H9 (cell line): ENCODE data around the gene MTMR6. TPM values are rescaled to one million over a fixed set of nuclear protein-coding genes. Genes with fewer than 3 reads are reported as not detected.

Source experiments
- DNase-seq: peaks from one replicate; pipeline ENCODE4 v3.0.0-alpha.2; 2017
- H2AFZ ChIP-seq: one replicate; pipeline ENCODE4 v1.6.1; 2013; ENCODE audit warnings: mild to moderate bottlenecking, low read length, control low read depth, moderate library complexity
- H2AK5ac ChIP-seq: 2 replicates; pipeline ENCODE4 v1.6.1; 2013; ENCODE audit warnings: low read length, control low read depth, mixed read lengths; ENCODE audit not compliant: insufficient read length
- H2BK120ac ChIP-seq: one replicate; pipeline ENCODE4 v1.6.1; 2013; ENCODE audit warnings: low read depth, mild to moderate bottlenecking, low read length, control low read depth, inconsistent platforms; ENCODE audit not compliant: poor library complexity, severe bottlenecking
- H2BK12ac ChIP-seq: 2 replicates; pipeline ENCODE4 v1.6.1; 2013; ENCODE audit warnings: low read length, control low read depth, mixed read lengths, low read depth; ENCODE audit not compliant: insufficient read length
- H2BK15ac ChIP-seq: 2 replicates; pipeline ENCODE4 v1.6.1; 2013; ENCODE audit warnings: low read depth, low read length, control low read depth
- H2BK20ac ChIP-seq: one replicate; pipeline ENCODE4 v1.6.1; 2013; ENCODE audit warnings: low read depth, mild to moderate bottlenecking, low read length, control low read depth, inconsistent platforms; ENCODE audit not compliant: poor library complexity, severe bottlenecking
- H2BK5ac ChIP-seq: 2 replicates; pipeline ENCODE4 v1.6.1; 2013; ENCODE audit warnings: low read length, control low read depth, mixed read lengths; ENCODE audit not compliant: insufficient read length
- H3K14ac ChIP-seq: 2 replicates; pipeline ENCODE4 v1.6.1; 2013; ENCODE audit warnings: low read length, control low read depth; ENCODE audit not compliant: insufficient read depth
- H3K18ac ChIP-seq: 2 replicates; pipeline ENCODE4 v1.6.1; 2013; ENCODE audit warnings: low read depth, mild to moderate bottlenecking, mixed read lengths, low read length, control low read depth; ENCODE audit not compliant: insufficient read length
- H3K23ac ChIP-seq: 2 replicates; pipeline ENCODE4 v1.6.1; 2013; ENCODE audit warnings: low read length, control low read depth, mixed read lengths, low read depth; ENCODE audit not compliant: insufficient read length
- H3K23me2 ChIP-seq: 2 replicates; pipeline ENCODE4 v1.6.1; 2013; ENCODE audit warnings: low read depth, mild to moderate bottlenecking, mixed read lengths, low read length, control low read depth; ENCODE audit not compliant: insufficient read length, poor library complexity, severe bottlenecking
- H3K27ac ChIP-seq: 2 replicates; pipeline ENCODE4 v1.5.1; 2013; ENCODE audit warnings: low read length, control low read depth, mixed read lengths, low read depth; ENCODE audit not compliant: insufficient read length
- H3K27me3 ChIP-seq: 2 replicates; pipeline ENCODE4 v1.6.1; 2013; ENCODE audit warnings: low read length, control low read depth, inconsistent platforms; ENCODE audit not compliant: insufficient read depth
- H3K4ac ChIP-seq: 2 replicates; pipeline ENCODE4 v1.6.1; 2013; ENCODE audit warnings: low read depth, mild to moderate bottlenecking, control low read depth, inconsistent platforms, low read length, moderate library complexity
- H3K4me1 ChIP-seq: 2 replicates; pipeline ENCODE4 v1.6.1; 2013; ENCODE audit warnings: low read length, control low read depth, inconsistent platforms; ENCODE audit not compliant: insufficient read depth
- H3K4me2 ChIP-seq: 2 replicates; pipeline ENCODE4 v1.6.1; 2013; ENCODE audit warnings: low read length, control low read depth, mixed read lengths; ENCODE audit not compliant: insufficient read length, insufficient read depth
- H3K56ac ChIP-seq: 2 replicates; pipeline ENCODE4 v1.6.1; 2013; ENCODE audit warnings: low read depth, mild to moderate bottlenecking, mixed read lengths, low read length, control low read depth; ENCODE audit not compliant: insufficient read length
- H3K79me1 ChIP-seq: 2 replicates; pipeline ENCODE4 v1.6.1; 2013; ENCODE audit warnings: low read depth, mild to moderate bottlenecking, moderate library complexity, low read length, control low read depth, inconsistent platforms; ENCODE audit not compliant: insufficient read depth, poor library complexity, severe bottlenecking
- H3K79me2 ChIP-seq: 2 replicates; pipeline ENCODE4 v1.6.1; 2013; ENCODE audit warnings: low read length, control low read depth, inconsistent platforms; ENCODE audit not compliant: insufficient read depth
- H3K9ac ChIP-seq: 2 replicates; pipeline ENCODE4 v1.6.1; 2013; ENCODE audit warnings: low read length, control low read depth, mixed read lengths; ENCODE audit not compliant: insufficient read length; ENCODE audit errors: extremely low read depth
- H3K9me3 ChIP-seq: one replicate; pipeline ENCODE4 v1.6.1; 2013; ENCODE audit warnings: low read depth, low read length, inconsistent platforms; ENCODE audit not compliant: control insufficient read depth
- H3T11ph ChIP-seq: one replicate; pipeline ENCODE4 v1.6.1; 2013; ENCODE audit warnings: mild to moderate bottlenecking, low read length, control low read depth, inconsistent platforms
- H4K20me1 ChIP-seq: one replicate; pipeline ENCODE4 v1.6.1; 2013; ENCODE audit not compliant: control insufficient read depth, insufficient read length, insufficient read depth
- H4K5ac ChIP-seq: 2 replicates; pipeline ENCODE4 v1.6.1; 2013; ENCODE audit warnings: low read depth, mild to moderate bottlenecking, mixed read lengths, low read length, control low read depth; ENCODE audit not compliant: insufficient read length
- H4K8ac ChIP-seq: replicated peaks from 2 replicates; pipeline ENCODE4 v1.6.1; 2013; ENCODE audit warnings: low read length, control low read depth, mixed read lengths, low read depth; ENCODE audit not compliant: insufficient read length
- H4K91ac ChIP-seq: 2 replicates; pipeline ENCODE4 v1.6.1; 2013; ENCODE audit warnings: low read depth, mild to moderate bottlenecking, moderate library complexity, mixed read lengths, low read length, control low read depth; ENCODE audit not compliant: insufficient read length
- H3K27ac Mint-ChIP-seq, 3 experiments: 2 replicates in 2 of 3; 3 replicates in 1 of 3; pipeline ENCODE4 v1.8.0; 2020 to 2021; ENCODE audit warnings: mixed read lengths in 3 of 3, mild to moderate bottlenecking in 1 of 3, moderate library complexity in 1 of 3
- H3K27me3 Mint-ChIP-seq: 2 replicates; pipeline ENCODE4 v1.8.0; 2021; ENCODE audit warnings: low read depth, mild to moderate bottlenecking, moderate library complexity, mixed read lengths
- H3K36me3 Mint-ChIP-seq, 3 experiments: 2 replicates in 2 of 3; 3 replicates in 1 of 3; pipeline ENCODE4 v1.8.0; 2020 to 2021; ENCODE audit warnings: low read depth in 3 of 3, mixed read lengths in 3 of 3; ENCODE audit not compliant: insufficient read depth in 1 of 3
- H3K4me1 Mint-ChIP-seq, 2 experiments: 2 replicates each; pipeline ENCODE4 v1.8.0; 2020; ENCODE audit warnings: mixed read lengths in 2 of 2
- H3K4me3 Mint-ChIP-seq, 2 experiments: 2 replicates in 1 of 2; 3 replicates in 1 of 2; pipeline ENCODE4 v1.8.0; 2020 to 2021; ENCODE audit warnings: mild to moderate bottlenecking in 2 of 2, mixed read lengths in 2 of 2, moderate library complexity in 1 of 2
- H3K9me3 Mint-ChIP-seq, 2 experiments: 2 replicates in 1 of 2; 3 replicates in 1 of 2; pipeline ENCODE4 v1.8.0; 2020; ENCODE audit warnings: mild to moderate bottlenecking in 2 of 2, mixed read lengths in 2 of 2, moderate library complexity in 1 of 2
- CTCF ChIP-seq: fragments of 200-600 bp; sonication (generic); conservative IDR thresholded peaks from 3 replicates; pipeline ENCODE4 v1.8.0; 2021; ENCODE audit warnings: antibody characterized with exemption, mild to moderate bottlenecking
- WGBS: extraction: QIAGEN DNeasy Blood & Tissue Kit; methylation state at CpG from one replicate; pipeline ENCODE4 v1.1.7; 2013; ENCODE audit warnings: missing lambda C conversion rate, low lambda C conversion rate, mixed read lengths; ENCODE audit not compliant: insufficient read length; ENCODE audit errors: extremely low coverage; 5-methylcytosine and 5-hydroxymethylcytosine counted together
- total RNA-seq: library from RNA; stranded (reverse); gene quantifications from 2 replicates; pipeline ENCODE4 v1.2.1, GENCODE V29; 2021

MTMR6 gene
- total RNA-seq, 1 experiment from 2014 or later = 7.0 TPM

- H2BK120ac ChIP-seq = no peak overlapping the region
- H3K4me2 ChIP-seq = no peak overlapping the region
- Mint-ChIP-seq H3K4me1 (peaks cover 4% of the 10 kb centered on the region in 2 experiments), H3K27me3 (peaks cover 52% of the 10 kb centered on the region), H3K4me3 (no peak overlapping the region), H3K27ac (no peak overlapping the region), H3K9me3 (peaks cover 1% of the 10 kb centered on the region in 2 experiments; a peak in 2 of 5 replicates), H3K36me3 (no peaks in the 10 kb centered on the region; a peak in 3 of 7 replicates)
- no peak overlapping the region for H4K91ac ChIP-seq
- no peak overlapping the region for H2BK5ac ChIP-seq
- no peaks in the 10 kb centered on the region for H4K20me1 ChIP-seq
- no peaks in the 10 kb centered on the region for H3K4me1 ChIP-seq
- no peaks in the 10 kb centered on the region for H3K79me1 ChIP-seq
- H3K27me3 ChIP-seq = no peaks in the 10 kb centered on the region
- no peak overlapping the region for H2BK20ac ChIP-seq
- no peak overlapping the region for H2BK12ac ChIP-seq
- no peak for DNase-seq
- TF ChIP-seq CTCF = no peak
- no peak overlapping the region for H2BK15ac ChIP-seq
- no peak overlapping the region for H4K5ac ChIP-seq
- H3K9ac ChIP-seq = no peak overlapping the region
- WGBS = no CpG with 5 or more reads among the region's 3 CpGs
- H2AFZ ChIP-seq = no peak overlapping the region
- H3T11ph ChIP-seq = no peak overlapping the region
- H3K18ac ChIP-seq = no peak overlapping the region
- no peak overlapping the region for H3K27ac ChIP-seq
- no peak overlapping the region for H3K56ac ChIP-seq
- H3K14ac ChIP-seq = no peak overlapping the region
- no peaks in the 10 kb centered on the region for H3K23me2 ChIP-seq
- no peak overlapping the region for H3K23ac ChIP-seq
- H3K9me3 ChIP-seq = no peaks in the 10 kb centered on the region
- H4K8ac ChIP-seq = no peak overlapping the region
- no peak overlapping the region for H3K4ac ChIP-seq
- H2AK5ac ChIP-seq = no peak overlapping the region
- H3K79me2 ChIP-seq = no peaks in the 10 kb centered on the region
These were observed 7.9 kb upstream of the MTMR6 start for GRCh38 chr13:25295228-25295627.
